Motor neuron (in vitro differentiated cells): ENCODE data around the gene STRIP2. TPM values are rescaled to one million over a fixed set of nuclear protein-coding genes. Genes with fewer than 3 reads are reported as not detected.
"Not testable (repeated sequence)": the region's sequence is repeated elsewhere in the genome, so short reads cannot be mapped to it uniquely, and the experiment has no call there.

Experiments used
- ATAC-seq, 8 experiments: fragments of 200-7000 bp; cut with Tn5 transposase; replicated peaks in 6 of 8; 2 replicates each; pipeline ENCODE4 v1.8.0; 2021; ENCODE audit warnings: mild to moderate bottlenecking in 8 of 8, moderate library complexity in 8 of 8
- H3K27ac ChIP-seq, 2 donors: fragments of 250-450 bp; sonication (Bioruptor Pico); 2 replicates each; pipeline ENCODE4 v1.9.0; 2021; ENCODE audit warnings: antibody characterized with exemption in 2 of 2, mild to moderate bottlenecking in 2 of 2, moderate library complexity in 1 of 2
- H3K4me1 ChIP-seq, 2 donors: fragments of 250-450 bp; sonication (Bioruptor Pico); replicated peaks in 1 of 2; 2 replicates each; pipeline ENCODE4 v1.6.1; 2021; ENCODE audit warnings: antibody characterized with exemption in 2 of 2, mild to moderate bottlenecking in 2 of 2, moderate library complexity in 1 of 2
- H3K4me3 ChIP-seq, 5 donors: fragments of 250-450 bp; sonication (Bioruptor Pico); 2 replicates each; pipeline ENCODE4 v1.9.0; 2021; ENCODE audit warnings: antibody characterized with exemption in 5 of 5, mild to moderate bottlenecking in 5 of 5, moderate library complexity in 4 of 5
- WGBS, 10 experiments: fragments of 450-650 bp; shearing (Covaris generic); methylation state at CpG; one replicate each; pipeline ENCODE4 v1.0.0; 2022; 5-methylcytosine and 5-hydroxymethylcytosine counted together
- in situ Hi-C, 9 experiments: fragments of 400-800 bp; cut with MboI; loops; one replicate each; pipeline ENCODE4 v1.15.0; 2021; ENCODE audit warnings: low sequenced_read_pairs in 9 of 9, low pct_unique_long_range_greater_than_20kb in 2 of 9; ENCODE audit not compliant: unreplicated experiment in 9 of 9
- total RNA-seq, 8 experiments: library from RNA; unstranded; fragments of 300-600 nt; gene quantifications; 2 replicates each; pipeline versions ENCODE4 v1.2.3 to v1.2.4, GENCODE V29; 2022

Gene STRIP2
- total RNA-seq, 8 experiments from 2014 or later = 1.2 to 41.1 (median 2.6) TPM

- Histone ChIP-seq H3K27ac (no peak overlapping the region), H3K4me3 (no peak overlapping the region), H3K4me1 (no peaks in the 10 kb centered on the region)
- 0 to 83% (median 50%) methylated on average over 1 to 4 of the region's 4 CpGs; no CpG with 5 or more reads in 2 of the 10 experiments for WGBS, 10 experiments
- peak in 2 of 8 experiments; percentile 65 to 73 for ATAC-seq
- in situ Hi-C loops = no loop called here
Observed at GRCh38 chr7:129514683-129515082, 80.5 kb downstream of the STRIP2 start.

DNA sequence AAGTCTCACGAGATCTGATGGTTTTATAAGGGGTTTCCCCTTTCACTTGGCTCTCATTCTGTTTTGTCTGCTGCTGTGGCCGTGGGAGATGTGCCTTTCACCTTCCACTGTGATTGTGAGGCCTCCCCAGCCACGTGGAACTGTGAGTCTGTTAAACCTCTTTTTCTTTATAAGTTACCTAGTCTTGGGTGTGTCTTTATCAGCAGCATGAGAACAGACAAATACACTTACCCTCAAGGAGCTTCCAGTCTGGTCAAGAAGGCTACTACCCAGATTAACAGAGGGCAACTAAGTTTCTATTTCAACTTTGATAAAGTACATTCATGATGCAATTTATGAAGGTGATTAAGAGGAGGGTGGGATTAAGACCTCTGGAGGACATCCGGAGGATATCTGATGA lies 81.1 kb downstream of the STRIP2 start:
- Histone ChIP-seq H3K4me3 (no peak overlapping the region), H3K27ac (no peak overlapping the region), H3K4me1 (no peaks in the 10 kb centered on the region)
- in situ Hi-C loops = no loop called here
- 29 to 93% (median 76%) methylated on average over 2 to 4 of the region's 4 CpGs; no CpG with 5 or more reads in 2 of the 10 experiments for WGBS, 10 experiments
- no peak for ATAC-seq

DNA sequence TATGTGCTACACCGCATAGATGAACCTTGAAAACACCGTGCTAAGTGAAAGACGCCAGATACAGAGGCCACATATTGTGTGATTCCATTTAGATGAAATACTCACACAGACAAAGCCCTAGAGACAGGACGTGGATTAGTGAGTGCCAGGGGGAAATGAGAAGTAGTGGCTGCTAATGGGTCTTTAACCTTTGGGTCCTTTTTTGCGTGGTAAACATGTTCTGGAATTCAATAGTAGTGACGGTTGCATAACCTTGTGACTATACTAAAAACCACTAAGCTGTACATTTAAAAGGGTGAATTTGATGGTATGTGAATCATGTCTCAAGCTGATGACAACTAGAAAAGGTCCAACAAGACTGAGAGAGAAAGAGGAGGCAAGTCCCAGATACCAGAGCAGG lies 83.7 kb downstream of the STRIP2 start:
- Histone ChIP-seq H3K4me1 (no peaks in the 10 kb centered on the region), H3K4me3 (no peak overlapping the region), H3K27ac (no peak overlapping the region)
- no peak for ATAC-seq
- in situ Hi-C loops = no loop called here
- WGBS, 10 experiments = 87 to 100% (median 92%) methylated on average over 1 to 6 of the region's 6 CpGs; no CpG with 5 or more reads in 3 of the 10 experiments

GRCh38 chr7:129519464-129519863 lies 85.2 kb downstream of the STRIP2 start:
- no peak overlapping the region for H3K27ac ChIP-seq
- WGBS, 10 experiments = 13 to 71% (median 56%) methylated on average over 1 to 5 of the region's 5 CpGs; no CpG with 5 or more reads in 1 of the 10 experiments
- no peak for ATAC-seq
- in situ Hi-C loops = no loop called here
- H3K4me1 ChIP-seq = no peaks in the 10 kb centered on the region
- no peak overlapping the region for H3K4me3 ChIP-seq

DNA sequence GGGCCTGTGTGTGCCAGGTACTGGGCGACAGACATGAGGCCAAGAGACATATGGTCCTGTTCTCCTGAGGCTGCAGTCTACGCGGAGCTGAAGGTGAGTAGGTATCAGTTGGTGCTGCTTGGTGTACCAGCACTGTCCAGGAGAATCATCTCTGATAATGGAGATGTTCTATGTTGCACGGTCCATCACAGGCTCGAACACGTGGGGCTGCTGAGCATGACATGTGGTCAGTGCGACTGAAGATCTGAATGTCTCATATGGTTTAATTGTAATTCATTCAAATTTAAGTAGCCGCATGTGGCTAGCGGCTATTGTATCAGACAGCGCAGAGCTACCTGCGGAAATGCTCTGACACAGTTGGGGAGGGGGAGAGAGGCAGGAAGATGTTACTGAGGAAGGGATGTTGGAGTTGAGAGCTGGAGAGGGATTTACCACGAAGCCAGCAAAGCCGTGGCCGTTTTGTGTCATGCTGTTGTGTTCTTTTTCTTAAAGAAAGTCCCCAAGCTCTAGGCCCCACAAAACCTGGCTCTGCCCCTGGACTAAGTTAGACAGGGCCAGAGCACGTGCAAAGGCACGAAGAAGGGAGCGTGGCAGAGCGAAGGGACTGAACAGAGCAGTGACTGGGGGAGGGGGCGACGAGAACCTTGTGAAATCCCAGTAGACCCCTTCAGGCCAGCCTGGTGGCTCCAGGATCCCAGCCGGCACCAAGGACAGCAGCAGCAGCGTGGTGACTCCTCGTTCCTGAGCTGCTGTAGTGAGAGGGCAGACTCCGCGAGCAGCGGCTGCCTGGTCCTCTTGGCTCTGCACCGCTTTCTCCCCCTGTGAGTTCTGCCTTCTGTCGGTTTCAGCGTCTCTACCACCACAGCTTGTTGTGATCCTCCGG lies 88.1 kb downstream of the STRIP2 start:
- Histone ChIP-seq H3K4me3 (no peak overlapping the region), H3K4me1 (no peaks in the 10 kb centered on the region), H3K27ac (no peak overlapping the region)
- peak in 1 of 8 experiments; percentile 29 for ATAC-seq
- in situ Hi-C loops = no loop called here
- 20 to 94% (median 63%) methylated on average over 1 to 15 of the region's 30 CpGs for WGBS, 10 experiments

DNA sequence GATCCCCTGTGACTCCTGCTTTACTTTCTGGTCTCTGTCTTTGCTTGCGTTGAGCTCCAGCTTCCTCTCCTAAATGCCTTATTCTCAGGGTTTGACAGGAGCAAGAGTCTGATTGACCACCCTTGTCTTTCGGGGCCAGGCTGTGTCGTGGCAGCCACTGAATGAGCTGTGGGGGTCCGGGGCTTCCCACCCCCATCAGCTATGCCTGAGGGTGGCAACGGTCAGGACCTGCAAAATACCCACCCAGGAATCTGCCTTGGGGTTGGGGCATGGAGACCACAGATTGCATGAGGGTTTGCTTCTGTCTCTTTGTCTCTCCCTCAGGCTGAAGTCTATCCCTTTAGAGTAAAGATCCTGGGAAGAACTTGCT lies 88.7 kb downstream of the STRIP2 start:
- WGBS, 10 experiments = 0 to 55% (median 20%) methylated on average over 1 to 3 of the region's 5 CpGs; no CpG with 5 or more reads in 4 of the 10 experiments
- Histone ChIP-seq H3K4me3 (no peak overlapping the region), H3K4me1 (no peaks in the 10 kb centered on the region), H3K27ac (no peak overlapping the region)
- no peak for ATAC-seq
- in situ Hi-C loops = no loop called here

DNA sequence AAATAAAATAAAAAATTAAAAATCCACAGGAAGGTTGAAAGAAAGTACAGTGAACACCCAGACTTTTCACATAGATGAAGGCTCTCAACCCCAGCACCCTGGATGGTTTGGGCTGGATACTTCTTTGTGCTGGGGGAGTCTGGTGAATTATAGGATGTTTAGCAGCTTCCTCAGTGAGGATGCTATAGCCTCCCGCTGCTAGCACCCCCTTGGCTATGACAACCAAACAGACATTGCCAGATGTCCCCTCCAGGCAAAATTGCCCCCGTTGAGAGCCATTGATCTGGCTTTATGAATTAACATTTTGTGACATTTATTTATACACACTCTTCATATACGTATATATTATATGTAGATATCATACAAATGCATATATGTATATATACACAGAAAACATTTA lies 89.7 kb downstream of the STRIP2 start:
- Histone ChIP-seq H3K27ac (no peak overlapping the region), H3K4me1 (no peaks in the 10 kb centered on the region), H3K4me3 (no peak overlapping the region)
- ATAC-seq = peak in 1 of 8 experiments; percentile 68
- in situ Hi-C loops = no loop called here
- WGBS, 10 experiments = 4 to 100% (median 79%) methylated on average over 1 to 3 of the region's 3 CpGs; no CpG with 5 or more reads in 1 of the 10 experiments

DNA sequence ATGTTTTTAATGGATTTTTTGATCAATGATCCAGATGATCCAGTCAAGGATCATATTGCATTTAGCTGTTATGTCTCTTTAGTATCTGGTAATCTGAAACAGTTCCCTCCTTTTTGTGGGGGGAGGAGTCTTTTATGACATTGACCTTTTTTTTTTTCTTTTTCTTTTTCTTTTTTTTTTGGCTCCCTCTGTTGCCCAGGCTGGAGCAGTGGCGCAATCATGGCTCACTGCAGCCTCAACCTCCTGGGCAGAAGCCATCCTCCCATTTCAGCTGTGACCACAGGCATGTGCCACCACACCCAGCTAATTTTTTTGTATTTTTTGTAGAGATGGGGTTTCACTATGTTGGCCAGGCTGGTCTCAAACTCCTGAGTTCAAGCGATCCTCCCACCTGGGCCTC lies 90.2 kb downstream of the STRIP2 start:
- H3K27ac ChIP-seq, in situ Hi-C loops, H3K4me1 ChIP-seq, H3K4me3 ChIP-seq: not testable (repeated sequence)
- WGBS, 10 experiments = 0 to 93% (median 28%) methylated on average over 1 to 2 of the region's 2 CpGs; no CpG with 5 or more reads in 4 of the 10 experiments
- ATAC-seq = peak in 3 of 8 experiments; percentile 83 to 99 (median 95)

DNA sequence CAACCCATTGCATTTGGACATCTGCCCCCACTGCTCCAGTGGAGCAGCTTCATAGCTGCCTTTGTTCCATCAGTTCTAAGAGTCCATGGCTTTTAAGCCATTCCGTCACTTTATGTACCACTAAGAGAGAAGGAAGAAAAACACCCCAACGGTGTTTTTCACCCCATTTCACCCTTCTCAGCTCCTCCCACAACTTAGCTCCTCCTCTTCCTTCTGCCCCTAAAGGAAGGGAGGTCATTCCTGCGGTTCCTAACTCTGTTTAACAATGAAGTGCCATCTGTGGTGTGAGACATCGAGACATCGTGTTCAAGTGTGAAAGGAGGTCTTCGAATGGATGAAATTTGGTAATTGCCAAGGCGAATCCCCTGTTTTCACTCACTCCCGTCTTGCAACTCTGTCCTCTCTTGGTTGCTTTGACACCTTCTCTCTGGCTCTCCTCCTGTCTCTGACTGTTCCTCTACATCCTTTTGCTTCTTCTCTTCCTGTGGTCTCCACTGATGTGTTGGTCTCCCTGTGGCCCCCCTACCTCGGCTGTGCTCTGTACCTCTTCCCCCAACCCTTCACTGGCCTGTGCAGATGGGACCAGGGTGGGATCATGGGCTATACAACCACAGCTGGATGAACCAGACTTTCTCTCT lies 91.1 kb downstream of the STRIP2 start:
- H3K4me3 ChIP-seq = no peak overlapping the region
- WGBS, 10 experiments = 63 to 90% (median 82%) methylated on average over 1 to 7 of the region's 9 CpGs; no CpG with 5 or more reads in 2 of the 10 experiments
- ATAC-seq = no peak
- no peak overlapping the region for H3K27ac ChIP-seq
- H3K4me1 ChIP-seq = no peaks in the 10 kb centered on the region
- in situ Hi-C loops = no loop called here

DNA sequence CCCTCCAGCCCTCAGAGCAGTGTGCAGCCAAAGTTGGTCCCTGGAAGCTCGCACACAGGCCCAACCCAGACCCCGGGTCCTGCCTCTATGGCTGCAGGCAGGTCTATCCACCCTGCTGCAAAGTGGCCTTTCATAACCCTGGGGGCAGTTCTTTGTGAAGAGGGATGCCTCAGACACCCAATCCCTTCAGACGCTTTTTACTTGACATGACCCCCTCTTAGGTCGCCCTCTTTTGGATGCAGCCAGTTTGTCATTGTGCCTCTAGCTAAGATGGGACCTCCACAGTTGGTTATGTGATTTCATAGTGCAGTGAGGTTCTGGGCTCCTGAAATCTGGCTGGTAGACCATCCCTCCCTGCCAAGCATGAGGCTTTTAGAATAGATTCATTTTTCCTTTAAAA lies 95.4 kb downstream of the STRIP2 start:
- in situ Hi-C loops = no loop called here
- Histone ChIP-seq H3K27ac (no peak overlapping the region), H3K4me1 (no peaks in the 10 kb centered on the region), H3K4me3 (no peak overlapping the region)
- WGBS, 10 experiments = 20 to 100% (median 74%) methylated on average over 1 to 3 of the region's 4 CpGs; no CpG with 5 or more reads in 5 of the 10 experiments
- no peak for ATAC-seq

- WGBS, 10 experiments = 13 to 100% (median 69%) methylated on average over 1 to 5 of the region's 5 CpGs
- Histone ChIP-seq H3K27ac (no peak overlapping the region), H3K4me3 (no peak overlapping the region), H3K4me1 (no peaks in the 10 kb centered on the region)
- in situ Hi-C loops = no loop called here
- ATAC-seq = peak in 5 of 8 experiments; percentile 21 to 55 (median 54)
Observed at GRCh38 chr7:129530795-129531391, 96.7 kb downstream of the STRIP2 start.

DNA sequence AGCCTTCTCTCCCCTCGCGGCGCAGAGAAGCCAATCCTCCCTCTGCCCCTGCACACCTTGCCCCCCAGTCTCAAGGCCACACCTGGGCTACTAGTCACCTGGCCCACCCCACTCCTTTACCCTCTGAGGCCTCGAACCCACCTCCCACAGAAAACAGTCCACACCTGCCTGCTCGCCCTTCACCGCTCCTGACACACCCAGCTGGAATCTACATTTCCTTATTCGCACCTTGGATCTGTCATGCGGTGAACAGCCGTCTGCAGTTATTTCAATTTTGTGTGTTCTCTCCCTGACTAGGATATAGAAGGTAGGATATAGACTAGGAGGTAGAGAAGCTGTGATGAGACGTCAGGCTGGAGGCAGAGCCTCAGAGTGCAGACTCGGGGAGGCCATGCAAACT lies 97.5 kb downstream of the STRIP2 start:
- peaks cover 0 to 5% of the 10 kb centered on the region in 2 donors for H3K4me1 ChIP-seq
- 92% methylated on average over 3 of the region's 11 CpGs; no CpG with 5 or more reads in 9 of the 10 experiments for WGBS, 10 experiments
- H3K4me3 ChIP-seq = no peak overlapping the region
- no peak overlapping the region for H3K27ac ChIP-seq
- ATAC-seq = no peak
- in situ Hi-C loops = no loop called here

DNA sequence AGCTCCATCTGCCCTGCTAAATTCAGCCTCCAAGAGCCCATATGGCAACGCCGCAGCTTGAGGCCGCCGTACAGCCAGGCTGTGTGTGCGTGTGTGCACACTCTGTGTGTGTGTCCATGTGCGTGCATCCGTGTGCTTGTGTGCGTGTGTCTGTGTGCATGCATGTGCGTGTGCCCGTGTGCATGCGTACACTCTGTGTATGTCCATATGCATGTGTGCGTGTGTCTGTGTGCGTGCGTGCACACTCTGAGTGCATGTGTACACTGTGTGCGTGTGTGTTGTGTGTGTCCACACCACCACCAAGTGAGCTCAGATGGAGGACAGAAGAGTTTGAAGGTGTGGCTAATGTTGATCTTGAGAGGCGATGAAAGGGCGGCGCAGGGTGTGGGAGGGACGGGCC lies 98.1 kb downstream of the STRIP2 start:
- in situ Hi-C loops = no loop called here
- Histone ChIP-seq H3K27ac (no peak overlapping the region), H3K4me3 (no peak overlapping the region), H3K4me1 (peaks cover 0 to 5% of the 10 kb centered on the region in 2 donors)
- whole genome bisulfite sequencing, 10 experiments = 81 to 100% (median 99%) methylated on average over 1 to 10 of the region's 19 CpGs; no CpG with 5 or more reads in 2 of the 10 experiments
- no peak for ATAC-seq
